ENCODE results near the gene FDXR.

Gene FDXR

DNA sequence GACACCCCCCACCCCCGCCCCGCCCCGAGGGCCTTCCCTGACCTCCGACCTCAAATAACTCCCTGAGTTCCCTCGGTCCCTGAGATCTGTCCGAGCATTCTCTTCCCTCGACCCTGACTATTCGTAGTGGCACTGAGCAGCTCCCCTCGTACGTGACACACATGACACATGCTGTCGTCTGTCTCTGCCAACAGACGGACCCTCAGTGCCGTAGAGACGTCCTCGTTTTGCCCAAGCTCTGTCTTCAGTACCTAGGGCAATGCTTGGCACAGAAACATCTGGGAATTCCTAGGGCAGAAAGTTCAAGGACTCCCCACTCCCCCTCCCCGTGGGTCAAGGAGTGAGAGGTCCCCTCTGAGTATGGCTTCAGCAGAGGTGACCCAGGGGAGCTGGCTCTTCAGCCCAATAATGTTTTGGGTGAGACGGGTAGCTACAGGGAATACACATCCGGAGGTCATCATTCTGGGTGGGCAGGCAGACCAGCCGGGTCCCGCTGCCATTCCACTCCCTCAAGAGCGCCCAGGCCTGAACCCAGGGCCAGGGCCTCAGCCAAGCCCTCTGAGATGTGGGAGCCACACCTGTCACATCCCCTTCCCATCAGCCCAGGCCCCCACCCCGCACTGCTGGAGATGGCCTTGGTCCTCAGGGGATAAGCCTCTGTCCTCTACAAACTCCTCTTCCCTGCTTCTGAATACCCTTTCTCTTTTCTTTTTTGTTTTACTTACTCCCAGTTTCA, 21.3 kb upstream of the FDXR start:
- DNase-seq (ENCODE audit: low read depth) = no peak
- TF ChIP-seq, protein P1, sequence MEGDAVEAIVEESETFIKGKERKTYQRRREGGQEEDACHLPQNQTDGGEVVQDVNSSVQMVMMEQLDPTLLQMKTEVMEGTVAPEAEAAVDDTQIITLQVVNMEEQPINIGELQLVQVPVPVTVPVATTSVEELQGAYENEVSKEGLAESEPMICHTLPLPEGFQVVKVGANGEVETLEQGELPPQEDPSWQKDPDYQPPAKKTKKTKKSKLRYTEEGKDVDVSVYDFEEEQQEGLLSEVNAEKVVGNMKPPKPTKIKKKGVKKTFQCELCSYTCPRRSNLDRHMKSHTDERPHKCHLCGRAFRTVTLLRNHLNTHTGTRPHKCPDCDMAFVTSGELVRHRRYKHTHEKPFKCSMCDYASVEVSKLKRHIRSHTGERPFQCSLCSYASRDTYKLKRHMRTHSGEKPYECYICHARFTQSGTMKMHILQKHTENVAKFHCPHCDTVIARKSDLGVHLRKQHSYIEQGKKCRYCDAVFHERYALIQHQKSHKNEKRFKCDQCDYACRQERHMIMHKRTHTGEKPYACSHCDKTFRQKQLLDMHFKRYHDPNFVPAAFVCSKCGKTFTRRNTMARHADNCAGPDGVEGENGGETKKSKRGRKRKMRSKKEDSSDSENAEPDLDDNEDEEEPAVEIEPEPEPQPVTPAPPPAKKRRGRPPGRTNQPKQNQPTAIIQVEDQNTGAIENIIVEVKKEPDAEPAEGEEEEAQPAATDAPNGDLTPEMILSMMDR (IDR thresholded peaks at IDR 0.05; ENCODE audit: insufficient read depth, low read depth, low read length, missing control alignments) = no peak
- no peak overlapping the region for H3K4me3 ChIP-seq (ENCODE audit: low read depth, low read length)

GRCh38 chr17:74892974-74893911, 20.4 kb upstream of the FDXR start, which contains the start of gene FADS6:
TSS of gene FADS6 (minus strand) at chr17:74893633. CDS start at chr17:74893595, 38 bp downstream.
- TF ChIP-seq, protein P1 (IDR thresholded peaks at IDR 0.05; ENCODE audit: insufficient read depth, low read depth, low read length, missing control alignments) = no peak
- no peak within 1 kb of the TSS for H3K4me3 ChIP-seq (ENCODE audit: low read depth, low read length)
- DNase-seq (ENCODE audit: low read depth) = no peak

DNA sequence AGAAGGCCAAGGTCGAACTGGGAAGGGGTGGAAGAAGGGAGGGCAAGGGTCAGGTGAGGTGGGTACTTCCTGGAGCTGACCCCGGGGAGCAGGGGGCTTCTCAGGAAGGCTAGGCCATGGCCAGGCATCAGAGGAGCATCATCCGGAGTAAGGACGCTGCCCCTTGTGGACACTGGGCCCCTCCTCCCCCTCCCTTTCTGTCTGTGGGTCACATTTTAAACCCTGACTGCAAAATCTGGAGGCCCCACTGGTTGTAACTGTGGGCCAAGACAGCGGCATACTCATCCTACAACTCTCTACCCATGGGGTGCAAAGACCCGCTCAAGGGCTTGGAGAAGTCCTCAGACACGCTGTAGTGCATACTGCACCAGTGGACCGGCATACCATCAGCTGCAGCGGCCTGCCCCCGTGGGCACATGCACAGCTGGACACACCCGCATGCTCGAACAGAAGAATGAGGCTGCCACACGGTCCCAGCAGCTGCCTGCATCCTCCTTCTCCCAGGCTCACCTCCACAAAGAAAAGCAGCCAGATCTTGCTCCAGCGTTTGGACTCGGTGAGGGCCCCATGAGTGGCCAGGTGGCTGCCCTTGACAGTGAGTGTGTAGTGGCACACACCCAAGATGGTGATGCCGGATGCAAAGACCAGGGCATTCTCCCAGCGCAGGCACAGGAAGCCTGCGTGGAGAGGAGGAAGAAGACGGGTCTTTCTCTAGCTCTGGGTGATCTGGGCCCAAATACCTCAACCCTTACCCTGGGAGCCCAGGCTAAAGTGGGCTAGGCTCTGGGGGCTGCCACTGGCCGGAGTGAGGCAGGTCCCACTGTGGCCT, 19.4 kb upstream of the FDXR start:
- TF ChIP-seq, protein P1 (IDR thresholded peaks at IDR 0.05; ENCODE audit: insufficient read depth, low read depth, low read length, missing control alignments) = no peak
- H3K4me3 ChIP-seq (ENCODE audit: low read depth, low read length) = no peak overlapping the region
- DNase-seq (ENCODE audit: low read depth) = no peak

DNA sequence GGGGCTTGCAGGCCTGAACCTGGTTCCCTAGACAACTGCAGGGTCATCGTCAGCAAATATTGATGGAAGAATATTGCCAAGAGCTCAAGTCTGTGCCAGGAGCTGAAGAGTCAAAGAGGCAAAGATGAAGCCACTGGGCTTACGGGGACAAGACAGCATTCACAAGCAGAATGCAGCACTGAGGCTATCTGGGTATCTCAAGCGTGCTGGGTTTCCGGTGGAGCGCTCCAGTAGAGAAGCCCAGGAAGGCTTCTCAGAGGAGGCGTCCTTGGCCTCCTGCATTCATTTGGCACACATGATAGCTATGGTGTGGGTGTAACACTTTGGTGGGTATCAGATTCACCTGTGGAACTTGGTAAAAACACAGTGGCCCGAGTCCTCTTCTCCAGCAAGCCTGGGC, 17.8 kb upstream of the FDXR start:
- no peak overlapping the region for H3K4me3 ChIP-seq (ENCODE audit: low read depth, low read length)
- TF ChIP-seq, protein P1 (IDR thresholded peaks at IDR 0.05; ENCODE audit: insufficient read depth, low read depth, low read length, missing control alignments) = no peak

GRCh38 chr17:74888469-74888868, 15.7 kb upstream of the FDXR start:
- no peak for DNase-seq (ENCODE audit: low read depth)
- TF ChIP-seq, protein P1 (IDR thresholded peaks at IDR 0.05; ENCODE audit: insufficient read depth, low read depth, low read length, missing control alignments) = no peak
- no peak overlapping the region for H3K4me3 ChIP-seq (ENCODE audit: low read depth, low read length)

More for the DNA sequence above, 17.8 kb upstream of the FDXR start:
- no peak for DNase-seq (ENCODE audit: low read depth)

GRCh38 chr17:74883241-74883745, 10.5 kb upstream of the FDXR start:
- TF ChIP-seq, protein P1 (IDR thresholded peaks at IDR 0.05; ENCODE audit: insufficient read depth, low read depth, low read length, missing control alignments) = no peak
- DNase-seq (ENCODE audit: low read depth) = no peak
- H3K4me3 ChIP-seq (ENCODE audit: low read depth, low read length) = no peak overlapping the region

Data from GM12865 (cell line).